ENCODE results near the gene SRPK3.
A peak's percentile ranks its signal among the peaks of the same experiment; 100 is the strongest.

The SRPK3 gene

GRCh38 chrX:153765138-153766079, 15.4 kb upstream of the SRPK3 start:
- DNase-seq (ENCODE audit: low read depth in 1 of 2, low spot score in 1 of 2) = no peak
- Histone ChIP-seq H3K4me3 (replicated peaks; ENCODE audit: insufficient read depth, low read length) (no peak overlapping the region), H3K27me3 (ENCODE audit: insufficient read depth, poor library complexity, severe bottlenecking) (no peaks in the 10 kb centered on the region), H3K27ac (replicated peaks) (no peak overlapping the region)
- TF ChIP-seq POLR2AphosphoS5 (IDR thresholded peaks at IDR 0.05; ENCODE audit: low read depth) = no peak
- no peak for TF ChIP-seq REST (IDR thresholded peaks at IDR 0.05; ENCODE audit: insufficient replicate concordance, low read depth)
- no peak for TF ChIP-seq GABPA (IDR thresholded peaks at IDR 0.05; ENCODE audit: low read depth)
- TF ChIP-seq, protein P1, sequence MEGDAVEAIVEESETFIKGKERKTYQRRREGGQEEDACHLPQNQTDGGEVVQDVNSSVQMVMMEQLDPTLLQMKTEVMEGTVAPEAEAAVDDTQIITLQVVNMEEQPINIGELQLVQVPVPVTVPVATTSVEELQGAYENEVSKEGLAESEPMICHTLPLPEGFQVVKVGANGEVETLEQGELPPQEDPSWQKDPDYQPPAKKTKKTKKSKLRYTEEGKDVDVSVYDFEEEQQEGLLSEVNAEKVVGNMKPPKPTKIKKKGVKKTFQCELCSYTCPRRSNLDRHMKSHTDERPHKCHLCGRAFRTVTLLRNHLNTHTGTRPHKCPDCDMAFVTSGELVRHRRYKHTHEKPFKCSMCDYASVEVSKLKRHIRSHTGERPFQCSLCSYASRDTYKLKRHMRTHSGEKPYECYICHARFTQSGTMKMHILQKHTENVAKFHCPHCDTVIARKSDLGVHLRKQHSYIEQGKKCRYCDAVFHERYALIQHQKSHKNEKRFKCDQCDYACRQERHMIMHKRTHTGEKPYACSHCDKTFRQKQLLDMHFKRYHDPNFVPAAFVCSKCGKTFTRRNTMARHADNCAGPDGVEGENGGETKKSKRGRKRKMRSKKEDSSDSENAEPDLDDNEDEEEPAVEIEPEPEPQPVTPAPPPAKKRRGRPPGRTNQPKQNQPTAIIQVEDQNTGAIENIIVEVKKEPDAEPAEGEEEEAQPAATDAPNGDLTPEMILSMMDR (IDR thresholded peaks at IDR 0.05; ENCODE audit: insufficient read depth, low read length) = no peak
- TF ChIP-seq SPI1 (IDR thresholded peaks at IDR 0.05; ENCODE audit: borderline replicate concordance, low read depth) = no peak

- peak overlapping the region; percentile 21 for H3K4me3 ChIP-seq (replicated peaks; ENCODE audit: insufficient read depth, low read length)
- no peaks in the 10 kb centered on the region for H3K27me3 ChIP-seq (ENCODE audit: insufficient read depth, poor library complexity, severe bottlenecking)
- DNase-seq (ENCODE audit: low read depth in 1 of 2, low spot score in 1 of 2) = peak in 1 of 2 experiments; percentile 44
- TF ChIP-seq, protein P1 (IDR thresholded peaks at IDR 0.05; ENCODE audit: insufficient read depth, low read length) = no peak
- no peak for TF ChIP-seq REST (IDR thresholded peaks at IDR 0.05; ENCODE audit: insufficient replicate concordance, low read depth)
- H3K27ac ChIP-seq (replicated peaks) = no peak overlapping the region
Measured at GRCh38 chrX:153766098-153766817, 14.6 kb upstream of the SRPK3 start.

GRCh38 chrX:153766871-153767673, 13.8 kb upstream of the SRPK3 start:
- no peak overlapping the region for H3K27ac ChIP-seq (replicated peaks)
- no peak for DNase-seq (ENCODE audit: low read depth in 1 of 2, low spot score in 1 of 2)
- H3K27me3 ChIP-seq (ENCODE audit: insufficient read depth, poor library complexity, severe bottlenecking) = no peaks in the 10 kb centered on the region
- TF ChIP-seq REST (IDR thresholded peaks at IDR 0.05; ENCODE audit: insufficient replicate concordance, low read depth) (no peak), POLR2AphosphoS5 (IDR thresholded peaks at IDR 0.05; ENCODE audit: low read depth) (no peak), GABPA (IDR thresholded peaks at IDR 0.05; ENCODE audit: low read depth) (no peak), SPI1 (IDR thresholded peaks at IDR 0.05; ENCODE audit: borderline replicate concordance, low read depth) (no peak)
- TF ChIP-seq, protein P1 (IDR thresholded peaks at IDR 0.05; ENCODE audit: insufficient read depth, low read length) = no peak
- no peak overlapping the region for H3K4me3 ChIP-seq (replicated peaks; ENCODE audit: insufficient read depth, low read length)
